PFSK-1 (cell line): ENCODE data around the gene SLC18A2.

Experiments used
- FOXP2 ChIP-seq: optimal IDR thresholded peaks from 2 replicates; pipeline ENCODE3; 2011; ENCODE audit warnings: borderline replicate concordance, control low read depth, inconsistent platforms; ENCODE audit not compliant: insufficient read depth; ENCODE audit errors: extremely low read length, extremely low read depth
- POLR2AphosphoS5 ChIP-seq: IDR thresholded peaks from 2 replicates; pipeline ENCODE4 v1.6.1; 2012; ENCODE audit warnings: low read depth, mild to moderate bottlenecking, control low read depth, low read length, moderate library complexity
- REST ChIP-seq, 2 experiments: IDR thresholded peaks; 2 replicates each; pipeline versions ENCODE4 v1.6.1 to v1.8.0; 2011 to 2012; ENCODE audit warnings: low read depth in 2 of 2, low read length in 2 of 2, control low read depth in 1 of 2, inconsistent platforms in 1 of 2, mild to moderate bottlenecking in 1 of 2, moderate library complexity in 1 of 2; ENCODE audit not compliant: insufficient read depth in 1 of 2
- SIN3A ChIP-seq: IDR thresholded peaks from 2 replicates; pipeline ENCODE4 v1.6.1; 2012; ENCODE audit warnings: mild to moderate bottlenecking, low read length, moderate library complexity, borderline replicate concordance; ENCODE audit not compliant: insufficient read depth
- TAF1 ChIP-seq: IDR thresholded peaks from 2 replicates; pipeline ENCODE4 v1.6.1; 2012; ENCODE audit warnings: low read length, control low read depth, borderline replicate concordance; ENCODE audit not compliant: insufficient read depth

SLC18A2 gene

DNA sequence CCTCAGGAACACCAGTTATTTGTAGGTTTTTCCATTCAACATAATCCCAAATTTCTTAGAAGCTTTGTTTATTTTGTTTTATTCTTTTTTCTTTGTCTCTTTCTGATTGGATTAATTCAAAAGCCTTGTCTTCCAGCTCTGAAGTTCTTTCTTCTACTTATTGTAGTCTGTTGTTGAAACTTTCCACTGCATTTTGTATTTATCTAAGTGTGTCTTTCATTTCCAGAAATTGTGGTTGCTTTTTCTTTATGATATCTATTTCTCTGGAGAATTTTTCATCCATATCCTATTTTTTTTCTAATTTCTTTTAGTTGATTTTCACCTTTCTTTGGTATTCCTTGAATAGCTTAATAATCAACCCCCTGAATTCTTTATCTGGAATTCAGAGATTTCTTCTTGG lies 58.5 kb downstream of the SLC18A2 start:
- TF ChIP-seq POLR2AphosphoS5 (no peak), TAF1 (no peak), FOXP2 (no peak), SIN3A (no peak), REST (IDR thresholded peaks at IDR 0.05; ENCODE audit: insufficient read depth in 1 of 2, low read depth in 2 of 2, low read length in 2 of 2) (no peak)

DNA sequence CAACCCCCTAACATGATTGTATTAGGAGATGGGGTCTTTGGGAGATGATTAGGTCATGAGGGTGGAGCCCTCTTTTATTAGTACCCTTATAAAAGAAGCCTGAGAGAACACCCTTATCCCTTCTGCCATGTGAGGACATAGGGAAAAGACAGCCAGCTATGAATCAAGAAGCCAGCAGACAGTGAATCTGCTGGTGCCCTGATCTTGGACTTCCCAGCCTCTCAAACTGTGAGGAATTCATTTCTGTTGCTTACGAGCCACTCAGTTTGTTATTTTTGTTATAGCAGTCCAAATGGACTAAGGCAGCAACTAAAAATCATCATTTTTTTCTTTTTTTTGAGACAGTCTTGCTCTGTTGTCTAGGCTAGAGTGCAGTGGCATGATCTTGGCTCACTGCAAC lies 59.8 kb downstream of the SLC18A2 start:
- TF ChIP-seq FOXP2 (no peak), POLR2AphosphoS5 (no peak)

DNA sequence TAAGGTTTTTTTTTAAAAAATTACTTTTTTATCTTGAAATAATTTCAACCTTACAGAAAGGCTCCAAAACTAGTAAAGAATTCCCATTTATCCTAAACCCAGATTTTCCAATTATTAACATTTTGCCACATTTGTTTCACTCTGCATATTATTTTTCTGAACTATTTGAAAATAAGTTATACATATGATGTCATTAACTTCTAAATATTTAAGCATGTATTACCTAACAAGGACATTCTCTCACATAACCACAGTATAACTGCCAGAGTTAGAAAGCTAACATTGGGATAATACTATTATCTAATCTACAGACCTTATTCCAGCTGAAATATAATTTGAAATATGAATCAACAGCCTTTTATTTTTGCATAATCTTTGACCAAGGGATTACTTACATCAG lies 65.8 kb downstream of the SLC18A2 start:
- TF ChIP-seq REST (IDR thresholded peaks at IDR 0.05; ENCODE audit: insufficient read depth in 1 of 2, low read depth in 2 of 2, low read length in 2 of 2) (no peak), TAF1 (no peak), SIN3A (no peak), FOXP2 (no peak), POLR2AphosphoS5 (no peak)

DNA sequence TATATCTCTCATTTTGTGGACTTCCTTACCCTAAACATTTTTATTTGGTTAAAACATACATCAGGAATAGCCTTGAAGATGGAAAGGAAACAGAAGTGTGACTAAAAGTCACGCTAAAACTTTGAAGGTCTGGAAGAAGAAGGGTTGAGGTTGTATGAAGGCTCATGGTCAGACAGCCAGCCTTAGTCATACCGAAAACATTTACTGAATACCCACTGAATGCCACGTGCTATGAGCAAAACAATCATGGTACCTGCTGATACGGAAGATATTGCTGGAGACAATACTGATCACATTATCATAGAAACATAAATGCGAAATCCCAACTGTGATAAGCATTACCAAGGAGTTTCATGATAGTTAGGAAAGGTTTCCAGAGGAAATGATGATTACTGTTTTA lies 70.3 kb downstream of the SLC18A2 start:
- TF ChIP-seq SIN3A = no peak
- no peak for TF ChIP-seq POLR2AphosphoS5
- no peak for TF ChIP-seq TAF1
- TF ChIP-seq REST (IDR thresholded peaks at IDR 0.05; ENCODE audit: insufficient read depth in 1 of 2, low read depth in 2 of 2, low read length in 2 of 2) = no peak
- no peak for TF ChIP-seq FOXP2

DNA sequence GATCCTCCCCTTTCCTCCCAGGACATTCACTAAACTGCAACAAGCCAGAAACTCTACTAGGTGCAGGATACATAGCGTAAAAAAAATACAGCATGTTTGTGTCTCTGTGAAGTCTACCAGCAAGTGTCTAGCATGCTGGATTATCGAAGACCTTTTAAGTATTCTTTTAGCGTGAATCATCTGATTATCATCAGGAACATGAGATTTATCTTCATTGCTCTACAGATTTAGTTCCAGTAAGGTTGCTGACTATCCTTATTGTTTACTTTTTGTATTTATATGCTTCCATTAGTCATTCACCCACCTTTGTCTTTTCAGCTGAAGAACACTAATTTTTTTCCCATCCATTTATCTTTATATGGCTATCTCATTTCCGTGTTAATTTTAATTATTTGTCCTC lies 71.5 kb downstream of the SLC18A2 start:
- TF ChIP-seq POLR2AphosphoS5 (no peak), FOXP2 (no peak), SIN3A (no peak), REST (IDR thresholded peaks at IDR 0.05; ENCODE audit: insufficient read depth in 1 of 2, low read depth in 2 of 2, low read length in 2 of 2) (no peak), TAF1 (no peak)

DNA sequence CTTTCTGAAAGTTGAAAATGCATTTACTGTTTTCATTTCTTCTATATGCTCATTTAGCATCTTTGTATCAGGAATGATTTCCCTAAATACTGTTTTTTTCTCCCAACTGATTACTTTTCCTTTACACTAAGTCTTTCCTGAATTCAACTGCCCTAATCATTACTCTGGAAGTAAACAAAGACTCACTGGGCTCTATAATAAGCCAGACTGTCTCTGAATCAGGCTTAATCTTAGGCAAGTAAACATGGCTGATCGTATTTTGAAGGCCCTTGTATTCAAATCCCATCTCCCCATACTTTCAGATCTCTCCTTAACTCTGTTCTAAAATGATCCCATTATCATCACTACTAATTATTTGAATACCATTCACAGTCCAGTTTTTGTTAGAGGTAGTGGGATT lies 72.7 kb downstream of the SLC18A2 start:
- TF ChIP-seq REST (IDR thresholded peaks at IDR 0.05; ENCODE audit: insufficient read depth in 1 of 2, low read depth in 2 of 2, low read length in 2 of 2) (no peak), POLR2AphosphoS5 (no peak), SIN3A (no peak), FOXP2 (no peak)
